ENCODE results near the gene PLA2G4D. TPM values are rescaled to one million over a fixed set of nuclear protein-coding genes. Genes with fewer than 3 reads are reported as not detected.

PLA2G4D gene
- total and polyA plus RNA-seq, 8 donors = 0.18 to 3.2 (median 2.0) TPM; not detected in 4

GRCh38 chr15:42077689-42078088 is 16.7 kb downstream of the PLA2G4D start:
- 40 to 52% (median 42%) methylated on average over 3 of the region's 3 CpGs for WGBS, 5 donors
- peak; percentile 24 to 37 for DNase-seq

GRCh38 chr15:42073418-42073817 is 20.9 kb downstream of the PLA2G4D start:
- Histone ChIP-seq H3K4me3 (no peak overlapping the region), H3K27me3 (peaks cover 0 to 26% (median 0%) of the 10 kb centered on the region in 3 donors), H3K4me1 (peaks cover 0 to 8% (median 3%) of the 10 kb centered on the region in 4 donors), H3K36me3 (no peaks in the 10 kb centered on the region), H3K9me3 (no peaks in the 10 kb centered on the region), H3K27ac (no peak overlapping the region)
- 64 to 83% (median 76%) methylated on average over 6 of the region's 6 CpGs for WGBS, 5 donors
- peak; percentile 29 to 51 for DNase-seq
- TF ChIP-seq CTCF (IDR thresholded peaks at IDR 0.05) = no peak
- TF ChIP-seq EP300 (IDR thresholded peaks at IDR 0.05) = no peak
- no peak for TF ChIP-seq POLR2AphosphoS5 (IDR thresholded peaks at IDR 0.05)
- no peak for TF ChIP-seq POLR2A (IDR thresholded peaks at IDR 0.05)
- intact Hi-C loops (cut with DNase I; ENCODE audit: low total_unique reads) = no loop called here

More at GRCh38 chr15:42077689-42078088, 16.7 kb downstream of the PLA2G4D start:
- Histone ChIP-seq H3K4me1 (peaks cover 0 to 8% (median 3%) of the 10 kb centered on the region in 4 donors), H3K27me3 (peaks cover 0 to 18% (median 0%) of the 10 kb centered on the region in 3 donors), H3K27ac (no peak overlapping the region), H3K9me3 (no peaks in the 10 kb centered on the region), H3K36me3 (no peaks in the 10 kb centered on the region), H3K4me3 (no peak overlapping the region)
- intact Hi-C loops (cut with DNase I; ENCODE audit: low total_unique reads) = no loop called here
- TF ChIP-seq EP300 (IDR thresholded peaks at IDR 0.05) = no peak
- TF ChIP-seq CTCF (IDR thresholded peaks at IDR 0.05) = no peak
- TF ChIP-seq POLR2A (IDR thresholded peaks at IDR 0.05) = no peak
- TF ChIP-seq POLR2AphosphoS5 (IDR thresholded peaks at IDR 0.05) = peak in 1 of 3 donors; percentile 26

GRCh38 chr15:42072141-42072685 is 22.1 kb downstream of the PLA2G4D start:
- Histone ChIP-seq H3K36me3 (no peaks in the 10 kb centered on the region), H3K4me1 (no peaks in the 10 kb centered on the region), H3K27me3 (peaks cover 0 to 26% (median 0%) of the 10 kb centered on the region in 3 donors), H3K27ac (no peak overlapping the region), H3K9me3 (no peaks in the 10 kb centered on the region), H3K4me3 (no peak overlapping the region)
- intact Hi-C loops (cut with DNase I; ENCODE audit: low total_unique reads) = no loop called here
- 78 to 92% (median 80%) methylated on average over 10 to 11 of the region's 11 CpGs for WGBS, 5 donors
- TF ChIP-seq EP300 (IDR thresholded peaks at IDR 0.05) (no peak), POLR2A (IDR thresholded peaks at IDR 0.05) (no peak), CTCF (IDR thresholded peaks at IDR 0.05) (no peak), POLR2AphosphoS5 (IDR thresholded peaks at IDR 0.05) (no peak)
- DNase-seq = no peak

GRCh38 chr15:42071717-42072116 is 22.6 kb downstream of the PLA2G4D start:
- peaks cover 0 to under 1% (median 0%) of the 10 kb centered on the region in 4 donors for H3K4me1 ChIP-seq
- H3K27me3 ChIP-seq = peaks cover 0 to 26% (median 0%) of the 10 kb centered on the region in 3 donors
- intact Hi-C loops (cut with DNase I; ENCODE audit: low total_unique reads) = no loop called here
- no peaks in the 10 kb centered on the region for H3K9me3 ChIP-seq
- TF ChIP-seq CTCF (IDR thresholded peaks at IDR 0.05) = no peak
- no peak for TF ChIP-seq EP300 (IDR thresholded peaks at IDR 0.05)
- no peak for TF ChIP-seq POLR2A (IDR thresholded peaks at IDR 0.05)
- TF ChIP-seq POLR2AphosphoS5 (IDR thresholded peaks at IDR 0.05) = no peak
- no peak overlapping the region for H3K27ac ChIP-seq
- no peak for DNase-seq
- H3K4me3 ChIP-seq = no peak overlapping the region
- WGBS, 5 donors = 92 to 95% (median 95%) methylated on average over 10 of the region's 10 CpGs
- H3K36me3 ChIP-seq = no peaks in the 10 kb centered on the region
